GM18502 (cell line): ENCODE data around the gene TEKT5.
"Not testable (repeated sequence)": the region's sequence is repeated elsewhere in the genome, so short reads cannot be mapped to it uniquely, and the experiment has no call there.

Experiments
- ATAC-seq: cut with Tn5 transposase; IDR thresholded peaks from one replicate; pipeline ENCODE4 v1.9.1; 2021; ENCODE audit warnings: mild to moderate bottlenecking; ENCODE audit not compliant: unreplicated experiment, poor library complexity

The TEKT5 gene

GRCh38 chr16:10688291-10688690 is 6.4 kb downstream of the TEKT5 start:
- ATAC-seq, result no peak

DNA sequence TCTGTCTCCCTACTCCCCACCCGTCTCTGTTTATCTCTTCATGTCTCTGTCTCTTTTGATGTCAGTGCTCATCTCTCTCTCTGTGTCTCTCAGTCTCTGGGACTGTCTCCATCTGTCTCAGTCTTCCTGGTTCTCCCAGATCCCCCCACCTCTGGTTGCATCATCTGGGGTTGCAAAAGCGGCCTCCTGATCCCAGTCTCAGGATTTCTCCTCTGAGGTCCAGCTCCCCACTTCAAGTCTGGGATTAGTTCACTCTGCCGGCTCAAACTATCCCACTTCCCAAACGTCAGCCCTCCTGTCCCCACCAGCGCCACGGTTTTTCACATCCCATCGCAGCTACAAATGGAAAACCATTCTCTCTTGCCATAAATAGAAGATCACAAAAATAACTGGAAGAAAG is 9.0 kb downstream of the TEKT5 start:
- no peak for ATAC-seq

GRCh38 chr16:10684511-10685151 is 10.1 kb downstream of the TEKT5 start:
- ATAC-seq, result no peak

DNA sequence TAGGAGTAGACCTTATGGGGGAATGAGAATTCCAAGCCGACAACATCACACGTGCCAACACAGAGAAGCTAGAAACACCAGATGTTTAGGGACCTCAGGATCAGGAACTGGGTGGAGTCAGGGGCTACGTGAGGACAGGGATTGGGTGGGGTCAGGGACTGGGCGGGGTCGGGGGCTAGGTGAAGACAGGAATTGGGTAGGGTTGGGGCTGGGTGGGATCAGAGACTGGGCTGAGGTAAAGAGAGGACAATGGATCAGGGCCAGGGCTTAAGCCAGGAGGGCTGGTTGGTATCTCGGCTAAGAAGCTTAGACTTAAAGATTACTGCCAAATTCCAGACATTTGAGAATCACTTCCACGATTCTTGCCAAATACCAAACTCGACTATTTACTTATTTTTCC is 11.6 kb downstream of the TEKT5 start:
- ATAC-seq, result no peak

DNA sequence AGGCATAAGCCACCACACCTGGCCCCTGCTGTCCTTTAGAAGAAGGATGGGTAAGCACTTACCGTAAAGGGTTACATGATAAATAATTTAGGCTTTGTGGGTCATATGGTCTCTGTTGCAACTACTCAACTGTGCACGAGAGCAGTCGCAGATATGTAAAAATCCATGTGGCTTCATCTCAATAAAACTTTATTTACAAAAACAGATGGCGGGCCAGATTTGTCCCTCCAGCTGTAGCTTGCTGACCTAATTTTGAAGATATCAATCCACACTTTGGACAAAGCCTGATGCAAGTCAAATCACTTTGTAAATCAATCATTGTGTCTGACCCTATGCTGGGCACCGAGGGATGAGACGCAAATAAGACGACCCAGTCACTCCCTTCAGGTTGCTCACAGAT is 12.1 kb downstream of the TEKT5 start:
- ATAC-seq, result no peak

DNA sequence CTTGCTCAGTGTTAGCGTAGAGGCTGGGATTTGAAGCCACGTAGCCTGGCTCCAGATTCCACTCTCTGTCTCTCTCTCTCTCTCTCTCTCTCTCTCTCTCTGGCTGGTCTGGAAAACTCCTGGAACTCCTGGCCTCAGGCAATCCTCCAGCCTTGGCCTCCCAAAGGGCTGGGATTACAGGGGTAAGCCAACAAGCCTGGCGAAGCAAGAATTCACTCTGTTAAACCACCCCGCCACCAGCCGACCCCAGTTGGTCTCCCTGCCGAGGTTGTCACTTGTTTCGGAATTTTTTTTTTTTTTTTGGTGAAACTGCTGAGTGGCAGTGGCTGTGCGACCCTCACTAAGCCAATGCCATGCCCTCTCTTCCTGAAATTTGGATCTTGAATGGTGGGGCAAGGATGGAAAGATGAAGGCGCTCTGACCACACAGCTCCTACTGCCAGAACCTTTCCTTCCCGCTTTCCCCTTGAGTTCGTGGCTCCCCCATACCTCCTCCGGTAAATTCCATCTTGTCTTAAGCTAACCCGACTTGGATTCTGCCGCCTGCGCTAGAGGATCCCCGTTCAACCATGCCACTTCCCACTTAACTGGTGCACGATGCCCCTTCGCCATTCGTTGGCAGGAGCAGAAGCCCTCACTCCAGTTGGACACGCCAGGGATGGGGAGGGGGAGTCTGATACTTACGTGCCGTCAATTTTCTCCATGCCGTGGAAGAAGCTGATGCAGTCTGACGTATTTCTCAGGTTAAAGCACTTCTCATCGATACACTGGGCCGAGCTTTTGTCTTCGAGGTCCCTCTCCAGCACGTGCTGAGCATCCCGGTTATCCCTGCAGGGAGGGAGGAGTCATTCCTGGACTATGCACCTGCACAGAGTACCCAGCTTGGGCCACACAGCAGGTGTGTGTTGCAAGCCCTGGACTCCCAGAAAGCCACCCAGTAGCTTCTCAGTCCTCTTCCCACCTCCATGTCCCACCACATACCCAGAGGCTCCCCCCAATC is 13.1 kb downstream of the TEKT5 start:
- no peak for ATAC-seq

DNA sequence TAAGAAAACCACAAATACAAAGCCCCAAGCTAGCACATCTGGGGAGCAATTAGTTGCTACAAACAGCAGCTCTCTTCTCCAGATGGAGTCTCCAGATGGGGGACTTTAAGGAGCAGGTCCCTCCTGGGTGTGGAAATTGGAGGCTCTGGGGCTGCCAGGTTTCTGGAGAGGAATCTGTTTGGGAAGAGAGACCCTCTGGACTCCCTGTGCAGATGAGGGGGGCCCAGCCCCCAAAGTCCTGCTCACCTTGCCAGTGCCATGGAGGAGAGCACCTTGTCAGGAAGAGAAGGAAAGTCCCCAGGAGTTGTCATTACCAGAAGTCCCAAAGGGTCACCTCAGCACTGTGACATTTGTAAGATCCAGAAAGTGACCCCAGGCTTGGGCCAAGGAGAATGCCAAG is 14.8 kb downstream of the TEKT5 start:
- ATAC-seq, result no peak

- not testable (repeated sequence) for ATAC-seq
These were observed 15.3 kb downstream of the TEKT5 start for GRCh38 chr16:10679441-10679840.

DNA sequence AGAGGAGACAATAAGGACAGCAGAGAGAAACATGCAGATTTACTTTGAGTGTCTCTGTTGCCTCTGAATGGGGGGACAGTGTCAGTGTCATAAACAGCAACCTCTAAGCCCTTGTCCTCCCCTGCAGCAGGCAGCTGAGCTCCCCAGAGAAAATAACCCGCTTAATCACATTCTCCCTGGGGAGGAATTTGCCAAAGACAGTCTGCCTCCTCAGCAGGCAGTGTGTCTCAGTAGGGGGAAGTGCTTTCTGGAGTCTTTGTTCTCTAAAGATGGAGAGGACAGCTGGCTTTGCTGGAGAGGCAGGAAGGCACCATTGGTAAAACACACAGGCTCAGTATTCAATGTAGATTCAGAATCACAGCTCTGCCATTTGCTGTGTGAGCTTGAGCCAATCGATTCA is 16.1 kb downstream of the TEKT5 start:
- ATAC-seq, result no peak

DNA sequence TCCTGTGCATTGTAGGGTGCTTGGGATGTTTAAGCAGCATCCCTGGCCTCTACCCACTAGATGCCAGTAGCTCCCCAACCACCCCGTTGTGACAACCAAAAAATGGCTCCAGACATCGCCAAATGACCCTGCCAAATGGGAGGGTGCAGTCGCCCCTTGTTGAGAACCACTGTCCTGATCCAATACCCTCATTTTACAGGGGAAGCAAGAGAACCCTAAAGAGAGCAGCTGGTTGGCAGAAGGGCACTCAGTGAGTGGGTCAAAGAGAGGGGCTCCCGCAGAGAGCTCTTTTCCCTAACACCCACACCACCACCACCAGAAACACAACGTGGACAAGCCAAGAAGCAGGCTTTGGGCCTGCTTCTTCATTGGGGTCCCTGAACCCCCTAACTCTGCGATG is 18.4 kb downstream of the TEKT5 start:
- ATAC-seq, result no peak

DNA sequence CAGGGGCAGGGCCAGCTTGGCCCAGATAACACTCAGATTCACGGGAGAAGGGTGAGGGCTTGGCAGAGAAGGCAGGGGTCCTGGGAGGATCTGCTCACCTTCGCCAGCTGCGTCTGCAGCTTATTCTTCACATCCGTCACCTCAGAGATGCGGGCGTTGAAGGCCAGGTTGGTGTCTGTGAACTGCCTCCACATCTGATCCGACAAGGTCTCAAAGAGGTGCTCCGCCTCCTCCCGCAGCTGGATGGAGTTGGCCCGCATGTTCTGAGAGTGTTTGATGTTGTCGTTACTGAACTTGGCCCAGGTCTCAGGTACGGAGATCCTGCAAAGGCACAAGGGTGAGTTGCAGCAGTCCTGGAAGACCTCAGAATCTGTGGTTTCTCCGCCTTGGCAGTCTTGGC is 18.9 kb downstream of the TEKT5 start:
- no peak for ATAC-seq

- ATAC-seq, result no peak
These were observed 19.5 kb downstream of the TEKT5 start for GRCh38 chr16:10675216-10675615.

DNA sequence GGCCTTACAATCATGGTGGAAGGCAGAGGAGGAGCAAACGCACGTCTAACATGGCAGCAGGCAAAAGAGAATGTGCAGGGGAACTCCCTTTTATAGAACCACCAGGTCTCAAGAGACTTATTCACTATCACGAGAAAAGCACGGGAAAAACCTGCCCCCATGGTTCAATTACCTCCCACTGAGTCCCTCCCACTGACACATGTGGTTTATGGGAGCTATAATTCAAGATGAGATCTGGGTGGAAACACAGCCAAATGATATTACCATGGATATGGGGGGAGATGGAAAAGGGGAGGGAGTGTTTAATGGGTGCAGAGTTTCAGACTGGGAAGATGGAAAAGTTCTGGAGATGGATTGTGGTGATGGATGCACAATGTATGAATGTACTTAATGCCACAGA is 23.0 kb downstream of the TEKT5 start:
- no peak for ATAC-seq

- ATAC-seq, result no peak
These were observed 24.9 kb downstream of the TEKT5 start for GRCh38 chr16:10669791-10670190.

DNA sequence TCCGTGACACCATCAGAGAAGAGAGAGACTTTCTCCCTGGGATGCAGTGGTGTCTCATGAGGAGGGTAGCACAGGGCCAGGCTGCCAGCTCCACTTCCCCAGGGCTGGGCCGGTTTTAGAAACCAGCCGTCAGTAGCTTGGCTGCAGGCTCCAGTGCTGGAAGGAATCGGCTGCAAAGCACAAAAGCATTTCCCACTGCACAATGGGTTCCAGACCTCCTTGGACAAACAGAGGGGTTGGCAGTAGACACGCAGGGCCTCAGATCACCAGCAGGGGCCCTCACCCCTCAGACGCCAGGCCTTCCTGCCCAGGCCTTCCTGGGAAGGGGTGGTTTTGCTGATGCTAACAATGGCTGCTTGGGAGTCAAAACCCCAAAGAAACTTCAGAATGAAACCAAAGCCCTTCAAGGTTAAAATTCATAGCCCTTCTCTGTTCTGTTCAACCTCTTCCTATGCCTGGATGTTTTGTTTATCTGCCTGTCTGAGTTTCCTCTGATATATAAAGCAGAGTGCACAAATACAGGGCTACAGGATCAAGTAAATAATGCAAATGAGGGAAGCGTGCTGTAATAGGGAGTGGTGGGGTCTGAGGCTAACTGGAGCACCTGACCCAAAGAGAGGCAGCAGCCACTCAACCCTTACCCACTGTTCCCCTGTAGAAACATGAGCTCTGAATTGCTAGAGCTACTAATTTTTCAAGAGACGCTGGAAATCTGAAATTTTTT is 26.2 kb downstream of the TEKT5 start:
- ATAC-seq, result no peak

DNA sequence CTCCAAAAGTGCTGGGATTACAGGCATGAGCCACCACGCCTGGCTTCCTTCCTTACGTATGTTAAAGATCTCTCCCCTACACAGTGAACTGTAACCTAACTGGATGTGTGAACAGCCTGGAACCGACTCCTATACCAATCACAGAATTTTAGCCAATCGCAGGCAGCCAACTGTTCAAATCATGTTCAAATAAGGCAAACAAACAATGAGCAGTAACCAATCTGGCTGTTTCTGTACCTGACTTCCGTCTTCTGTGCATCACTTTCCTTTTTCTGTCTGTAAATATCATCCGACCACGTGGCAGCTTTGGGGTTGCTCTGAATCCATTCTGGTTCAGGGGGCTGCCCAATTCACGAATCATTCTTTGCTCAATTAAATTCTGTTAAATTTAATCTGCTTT is 27.5 kb downstream of the TEKT5 start:
- no peak for ATAC-seq

- no peak for ATAC-seq
These were observed 28.4 kb downstream of the TEKT5 start for GRCh38 chr16:10666291-10666690.

- ATAC-seq, result no peak
These were observed 29.6 kb downstream of the TEKT5 start for GRCh38 chr16:10665166-10665565.

DNA sequence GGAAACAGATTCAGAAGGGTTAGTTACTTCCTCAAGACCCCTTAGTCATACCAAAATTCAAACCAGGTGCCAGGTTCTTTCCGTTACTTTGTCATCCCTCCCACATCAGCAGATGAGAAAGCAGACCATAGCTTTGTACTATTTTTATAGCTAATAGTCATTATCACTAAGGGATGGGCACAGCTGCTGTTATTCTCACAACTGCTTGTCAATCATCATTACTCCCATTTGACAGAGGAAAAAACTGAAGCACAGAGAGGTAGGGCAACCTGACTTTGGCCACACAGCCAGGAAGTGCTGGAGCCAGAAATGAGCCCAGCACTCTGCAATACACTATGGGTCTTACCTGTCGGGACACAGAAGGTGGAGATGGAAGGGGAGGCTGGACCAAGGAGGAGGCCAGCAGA is 30.0 kb downstream of the TEKT5 start:
- no peak for ATAC-seq

DNA sequence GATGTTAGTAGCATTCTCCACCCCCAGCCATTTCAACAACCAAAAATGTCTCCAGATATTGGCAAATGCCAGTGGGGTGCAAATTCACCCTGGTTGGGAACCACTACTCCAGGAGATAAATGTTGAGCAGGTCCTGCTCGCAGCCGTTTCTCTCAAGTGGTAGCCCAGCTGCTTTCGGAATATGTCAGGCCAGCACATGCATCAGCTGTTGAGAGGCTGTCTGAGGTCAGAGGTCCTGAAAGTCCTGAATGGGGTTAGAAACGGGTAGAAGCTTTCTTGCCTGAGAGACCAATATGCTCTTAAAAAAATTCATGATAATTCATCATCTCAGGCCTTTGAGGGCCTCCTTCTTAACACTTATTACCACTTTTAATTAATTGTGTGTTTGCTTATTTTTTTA is 31.0 kb downstream of the TEKT5 start:
- no peak for ATAC-seq

DNA sequence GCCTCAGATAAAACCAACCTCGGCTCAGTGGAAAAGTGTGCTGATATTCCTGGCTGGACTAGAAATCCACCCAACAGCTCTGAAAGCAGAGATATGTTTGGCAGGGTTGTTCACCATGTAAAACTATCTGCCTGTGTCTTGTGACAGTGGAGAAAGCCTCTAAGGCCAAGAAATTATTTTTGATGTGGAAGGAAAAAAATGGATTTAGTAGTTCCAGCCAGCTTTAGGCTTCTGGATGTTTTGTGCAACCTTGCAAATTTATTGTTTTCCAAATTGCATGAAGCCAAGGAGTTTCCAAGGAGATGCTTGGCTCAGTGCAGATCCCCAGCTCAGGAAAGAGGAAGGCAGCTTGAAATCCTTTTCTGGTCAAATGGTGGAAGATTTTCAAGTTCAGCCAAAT is 31.6 kb downstream of the TEKT5 start:
- ATAC-seq, result no peak
